ENCODE data around the gene ADGRG6. TPM values are rescaled to one million over a fixed set of nuclear protein-coding genes. Genes with fewer than 3 reads are reported as not detected.

The ADGRG6 gene
- total and polyA plus RNA-seq, 2 of the 8 experiments (the other 6 are each of a cell fraction or from before 2014, with no cell fraction given): 1.1 to 6.2 TPM

- TF ChIP-seq ATF2 (IDR thresholded peaks at IDR 0.05; ENCODE audit: low read length): no peak
- TF ChIP-seq SUZ12 (IDR thresholded peaks at IDR 0.05; ENCODE audit: low read length): no peak
- TF ChIP-seq POLR2AphosphoS5 (IDR thresholded peaks at IDR 0.05; ENCODE audit: low read depth, low read length): no peak
Measured at GRCh38 chr6:142297996-142298753, 3.6 kb upstream of the ADGRG6 start (continued).

Data from H1 (cell line).